Prostate gland (tissue), 2 donors: ENCODE measurements around the gene ZBTB45. TPM values are rescaled to one million over a fixed set of nuclear protein-coding genes. Genes with fewer than 3 reads are reported as not detected.
"Not testable (repeated sequence)": the region's sequence is repeated elsewhere in the genome, so short reads cannot be mapped to it uniquely, and the experiment has no call there.

Experiments
- DNase-seq: peaks from one replicate; pipeline ENCODE4 v3.0.0-alpha.2; 2019; ENCODE audit warnings: low spot score
- H3K27ac ChIP-seq, 2 donors: fragments of 200-600 bp; sonication (generic); 2 replicates each; pipeline ENCODE4 v1.5.1; 2017 to 2019
- H3K27me3 ChIP-seq: fragments of 200-600 bp; sonication (generic); replicated peaks from 2 replicates; pipeline ENCODE4 v1.5.1; 2019; ENCODE audit not compliant: insufficient read depth
- H3K36me3 ChIP-seq, 2 donors: fragments of 200-600 bp; sonication (generic); 1 replicate in 1 of 2; 2 replicates in 1 of 2; pipeline versions ENCODE4 v1.5.1 to v1.8.1; 2017 to 2019
- H3K4me1 ChIP-seq: fragments of 200-600 bp; sonication (generic); replicated peaks from 2 replicates; pipeline ENCODE4 v1.5.1; 2019
- H3K4me3 ChIP-seq, 2 donors: fragments of 200-600 bp; sonication (generic); 2 replicates each; pipeline ENCODE4 v1.5.1; 2017 to 2019
- H3K9me3 ChIP-seq: fragments of 200-600 bp; sonication (generic); 2 replicates; pipeline ENCODE4 v1.5.1; 2017
- POLR2A ChIP-seq: fragments of 450-650 bp; IDR thresholded peaks from one replicate; pipeline ENCODE4 v1.6.1; 2016; ENCODE audit warnings: antibody characterized with exemption, mild to moderate bottlenecking
- POLR2AphosphoS5 ChIP-seq: sonication (generic); formaldehyde crosslinking; IDR thresholded peaks from one replicate; pipeline ENCODE4 v1.6.1; 2017; ENCODE audit warnings: antibody characterized with exemption
- WGBS: methylation state at CpG from one replicate; pipeline ENCODE4 v1.1.5; 2018; 5-methylcytosine and 5-hydroxymethylcytosine counted together
- intact Hi-C: fragments of 100-400 bp; cut with DNase I; formaldehyde crosslinking; loops from one replicate; pipeline ENCODE4 v1.14.2; 2022
- total RNA-seq, 2 donors: library from RNA; depleted of rRNA; stranded (reverse); fragments of >200 nt; gene quantifications; one replicate each; pipeline ENCODE4 v1.1.0, GENCODE V29; 2016
- TF ChIP-seq, protein P1 (sequence below), 4 experiments: fragments of 200-600 bp in 2 of 4; fragments of 450-650 bp in 2 of 4; sonication (generic) in 2 of 4; IDR thresholded peaks; 1 replicate in 3 of 4; 2 replicates in 1 of 4; pipeline ENCODE4 v1.5.1; 2016 to 2019; ENCODE audit warnings: antibody characterized with exemption in 4 of 4, mild to moderate bottlenecking in 2 of 4, moderate library complexity in 2 of 4

ZBTB45 gene
- total RNA-seq, 2 donors from 2014 or later = 22.0 to 24.0 TPM

DNA sequence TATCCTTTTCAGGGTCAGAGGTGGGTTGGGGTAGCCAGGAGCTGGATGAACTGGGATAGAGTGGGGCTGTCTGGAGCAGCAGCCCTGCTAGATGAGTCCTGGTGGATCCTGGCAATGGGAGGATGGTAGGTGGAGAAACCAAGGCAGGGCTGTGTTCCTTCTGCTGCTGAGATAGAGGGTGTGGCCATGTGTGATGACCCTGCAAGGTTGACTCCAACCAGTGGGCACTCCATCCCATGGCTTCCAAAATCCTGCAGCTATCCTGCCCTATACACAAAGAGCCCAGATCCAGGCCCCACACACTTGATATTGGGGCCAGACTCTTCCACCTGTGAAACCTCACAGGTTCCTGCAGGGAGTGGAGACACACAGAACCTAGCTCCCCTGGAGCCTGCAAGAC lies 45.8 kb downstream of the ZBTB45 start:
- no peak for DNase-seq
- Histone ChIP-seq H3K27ac (no peak overlapping the region), H3K4me3 (no peak overlapping the region), H3K27me3 (no peaks in the 10 kb centered on the region), H3K4me1 (peaks cover 11% of the 10 kb centered on the region), H3K9me3 (no peaks in the 10 kb centered on the region), H3K36me3 (peaks cover 5 to 10% of the 10 kb centered on the region in 2 donors)
- intact Hi-C loops = no loop called here
- TF ChIP-seq POLR2AphosphoS5 (no peak), POLR2A (no peak)
- TF ChIP-seq, protein P1, sequence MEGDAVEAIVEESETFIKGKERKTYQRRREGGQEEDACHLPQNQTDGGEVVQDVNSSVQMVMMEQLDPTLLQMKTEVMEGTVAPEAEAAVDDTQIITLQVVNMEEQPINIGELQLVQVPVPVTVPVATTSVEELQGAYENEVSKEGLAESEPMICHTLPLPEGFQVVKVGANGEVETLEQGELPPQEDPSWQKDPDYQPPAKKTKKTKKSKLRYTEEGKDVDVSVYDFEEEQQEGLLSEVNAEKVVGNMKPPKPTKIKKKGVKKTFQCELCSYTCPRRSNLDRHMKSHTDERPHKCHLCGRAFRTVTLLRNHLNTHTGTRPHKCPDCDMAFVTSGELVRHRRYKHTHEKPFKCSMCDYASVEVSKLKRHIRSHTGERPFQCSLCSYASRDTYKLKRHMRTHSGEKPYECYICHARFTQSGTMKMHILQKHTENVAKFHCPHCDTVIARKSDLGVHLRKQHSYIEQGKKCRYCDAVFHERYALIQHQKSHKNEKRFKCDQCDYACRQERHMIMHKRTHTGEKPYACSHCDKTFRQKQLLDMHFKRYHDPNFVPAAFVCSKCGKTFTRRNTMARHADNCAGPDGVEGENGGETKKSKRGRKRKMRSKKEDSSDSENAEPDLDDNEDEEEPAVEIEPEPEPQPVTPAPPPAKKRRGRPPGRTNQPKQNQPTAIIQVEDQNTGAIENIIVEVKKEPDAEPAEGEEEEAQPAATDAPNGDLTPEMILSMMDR (IDR thresholded peaks at IDR 0.05) = no peak

DNA sequence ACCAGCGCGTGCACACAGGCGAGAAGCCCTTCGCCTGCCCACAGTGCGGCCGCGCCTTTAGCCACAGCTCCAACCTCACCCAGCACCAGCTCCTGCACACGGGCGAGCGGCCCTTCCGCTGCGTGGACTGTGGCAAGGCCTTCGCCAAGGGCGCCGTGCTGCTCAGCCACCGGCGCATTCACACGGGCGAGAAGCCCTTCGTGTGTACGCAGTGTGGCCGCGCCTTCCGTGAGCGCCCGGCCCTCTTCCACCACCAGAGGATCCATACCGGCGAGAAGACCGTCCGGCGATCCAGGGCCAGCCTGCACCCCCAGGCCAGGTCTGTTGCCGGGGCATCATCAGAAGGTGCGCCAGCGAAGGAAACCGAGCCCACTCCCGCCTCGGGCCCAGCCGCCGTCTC lies 47.9 kb downstream of the ZBTB45 start:
- no peaks in the 10 kb centered on the region for H3K27me3 ChIP-seq
- TF ChIP-seq, protein P1 (IDR thresholded peaks at IDR 0.05) = no peak
- TF ChIP-seq POLR2A = no peak
- TF ChIP-seq POLR2AphosphoS5 = no peak
- H3K36me3 ChIP-seq = peaks cover 5 to 10% of the 10 kb centered on the region in 2 donors
- intact Hi-C loops = no loop called here
- H3K27ac ChIP-seq = no peak overlapping the region
- H3K4me3 ChIP-seq = no peak overlapping the region
- WGBS = 95% methylated on average over 38 of the region's 39 CpGs
- H3K9me3 ChIP-seq = no peaks in the 10 kb centered on the region
- H3K4me1 ChIP-seq = peaks cover 8% of the 10 kb centered on the region
- no peak for DNase-seq

DNA sequence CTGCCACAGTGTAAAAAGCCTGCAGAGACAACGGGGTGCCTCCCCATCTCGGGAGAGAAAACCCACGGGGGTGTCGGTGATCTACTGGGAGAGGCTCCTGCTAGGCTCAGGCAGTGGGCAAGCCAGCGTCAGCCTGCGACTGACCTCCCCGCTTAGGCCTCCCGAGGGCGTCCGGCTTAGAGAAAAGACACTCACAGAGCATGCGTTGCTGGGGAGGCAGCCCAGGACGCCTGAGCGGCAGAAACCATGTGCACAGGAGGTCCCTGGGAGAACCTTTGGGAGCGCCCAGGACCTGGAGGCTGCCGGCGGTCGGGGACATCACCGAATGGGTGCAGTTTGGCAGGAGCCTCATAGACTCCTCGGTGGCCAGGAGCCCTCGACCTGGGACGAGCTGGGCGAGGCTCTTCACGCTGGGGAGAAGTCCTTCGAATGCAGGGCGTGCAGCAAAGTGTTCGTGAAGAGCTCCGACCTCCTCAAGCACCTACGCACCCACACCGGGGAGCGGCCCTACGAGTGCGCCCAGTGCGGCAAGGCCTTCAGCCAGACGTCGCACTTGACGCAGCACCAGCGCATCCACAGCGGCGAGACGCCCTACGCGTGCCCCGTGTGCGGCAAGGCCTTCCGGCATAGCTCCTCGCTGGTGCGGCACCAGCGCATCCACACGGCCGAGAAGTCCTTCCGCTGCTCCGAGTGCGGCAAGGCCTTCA lies 48.6 kb downstream of the ZBTB45 start:
- H3K4me3 ChIP-seq, H3K27ac ChIP-seq, intact Hi-C loops, H3K4me1 ChIP-seq, DNase-seq, H3K27me3 ChIP-seq, H3K36me3 ChIP-seq, H3K9me3 ChIP-seq: not testable (repeated sequence)
- 90% methylated on average over 20 of the region's 53 CpGs for WGBS

DNA sequence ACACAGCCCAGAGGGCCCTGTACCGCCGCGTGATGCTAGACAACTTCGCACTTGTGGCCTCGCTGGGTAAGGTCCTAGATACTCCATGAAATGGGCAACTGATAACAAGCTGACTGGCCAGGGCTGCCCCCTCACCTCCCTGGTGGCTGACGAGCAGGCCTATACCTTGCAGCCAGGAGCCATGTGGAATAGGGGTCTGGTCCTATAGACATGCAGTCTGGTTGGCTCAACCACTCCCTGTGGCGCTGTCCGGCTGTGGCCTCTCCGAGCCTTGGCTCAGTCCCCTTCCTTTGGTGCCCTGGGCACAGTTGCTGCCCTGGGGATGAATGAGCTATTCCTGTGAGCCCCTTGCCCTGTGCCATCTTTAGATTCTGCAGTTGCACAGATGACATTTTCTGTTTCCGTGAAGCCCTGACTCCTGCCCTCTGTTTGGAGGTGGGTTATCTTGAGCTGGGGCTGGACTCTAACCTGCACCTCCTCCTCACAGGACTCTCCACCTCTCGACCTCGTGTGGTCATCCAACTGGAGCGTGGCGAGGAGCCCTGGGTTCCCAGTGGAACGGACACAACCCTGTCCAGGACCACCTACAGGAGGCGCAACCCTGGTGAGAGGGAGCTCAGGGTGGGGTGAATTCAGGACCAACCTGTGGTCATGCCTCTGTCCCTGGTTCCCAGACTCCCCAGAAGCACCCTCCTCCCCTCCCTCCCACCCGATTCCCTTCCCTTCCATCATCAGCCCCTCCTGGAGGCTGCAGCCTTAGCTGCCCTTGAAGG lies 50.2 kb downstream of the ZBTB45 start:
- no peaks in the 10 kb centered on the region for H3K27me3 ChIP-seq
- 92% methylated on average over 17 of the region's 17 CpGs for WGBS
- no peak for DNase-seq
- H3K4me1 ChIP-seq = peaks cover 6% of the 10 kb centered on the region
- no peak for TF ChIP-seq POLR2AphosphoS5
- no peak for TF ChIP-seq POLR2A
- TF ChIP-seq, protein P1 (IDR thresholded peaks at IDR 0.05) = no peak
- intact Hi-C loops = no loop called here
- no peaks in the 10 kb centered on the region for H3K9me3 ChIP-seq
- H3K4me3 ChIP-seq = no peak overlapping the region
- no peak overlapping the region for H3K27ac ChIP-seq
- peaks cover 5 to 10% of the 10 kb centered on the region in 2 donors for H3K36me3 ChIP-seq

DNA sequence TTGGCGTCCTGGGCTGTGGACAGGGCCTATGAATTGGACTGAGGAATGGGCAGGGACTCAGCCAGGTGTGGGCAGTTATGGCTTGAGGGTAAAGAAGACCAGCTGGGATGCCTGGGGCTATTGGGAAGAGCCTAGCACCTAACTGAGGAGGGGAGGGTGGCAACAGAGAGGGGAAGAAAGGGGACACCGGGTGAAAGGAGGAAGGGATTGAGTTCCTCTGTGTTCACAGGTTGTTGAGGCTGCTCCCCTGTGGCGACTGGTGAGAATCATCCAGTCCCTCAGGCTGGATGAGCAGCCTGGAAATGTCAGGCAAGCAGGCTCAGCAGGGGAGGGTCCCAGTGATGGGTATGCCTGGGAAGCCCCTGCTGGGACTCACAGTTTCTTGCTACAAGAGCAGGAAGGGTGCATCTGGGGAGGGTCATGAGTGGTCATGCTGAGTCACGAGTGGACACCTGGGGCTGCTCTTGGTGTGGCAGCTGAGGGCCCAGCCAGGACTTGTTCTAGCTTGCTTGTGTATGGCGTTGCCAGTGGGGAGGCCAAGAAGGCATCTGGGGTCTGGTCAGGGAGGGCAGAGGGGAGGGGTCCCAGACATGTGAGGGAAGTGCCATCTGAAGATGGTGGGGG lies 51.3 kb downstream of the ZBTB45 start:
- no peak overlapping the region for H3K27ac ChIP-seq
- TF ChIP-seq, protein P1 (IDR thresholded peaks at IDR 0.05) = no peak
- TF ChIP-seq POLR2A (no peak), POLR2AphosphoS5 (no peak)
- no peak for DNase-seq
- H3K36me3 ChIP-seq = peaks cover 5 to 10% of the 10 kb centered on the region in 2 donors
- H3K9me3 ChIP-seq = no peaks in the 10 kb centered on the region
- no peaks in the 10 kb centered on the region for H3K27me3 ChIP-seq
- H3K4me3 ChIP-seq = no peak overlapping the region
- 45% methylated on average over 5 of the region's 5 CpGs for WGBS
- H3K4me1 ChIP-seq = peaks cover 6% of the 10 kb centered on the region
- intact Hi-C loops = no loop called here
